Ovary (tissue), 9 donors: ENCODE data around the gene SSH3. TPM values are rescaled to one million over a fixed set of nuclear protein-coding genes. Genes with fewer than 3 reads are reported as not detected.

Source experiments
- DNase-seq, 5 donors: peaks; one replicate each; pipeline ENCODE4 v3.0.0-alpha.2; 2019 to 2020
- H3K27ac ChIP-seq, 2 donors: fragments of 200-600 bp; one replicate each; pipeline versions ENCODE4 v1.5.1 to v1.8.0; 2019 to 2022
- H3K27me3 ChIP-seq: fragments of 200-600 bp; one replicate; pipeline ENCODE4 v1.8.0; 2022
- H3K36me3 ChIP-seq: fragments of 200-600 bp; sonication (generic); one replicate; pipeline ENCODE4 v1.5.1; 2019
- H3K4me1 ChIP-seq: one replicate; pipeline ENCODE4 v1.8.1; 2013; ENCODE audit warnings: mild to moderate bottlenecking, moderate library complexity; ENCODE audit not compliant: insufficient read depth
- H3K4me3 ChIP-seq: fragments of 200-600 bp; sonication (generic); one replicate; pipeline ENCODE4 v1.5.1; 2017
- H3K9me3 ChIP-seq, 2 donors: fragments of 200-600 bp in 1 of 2; sonication (generic) in 1 of 2; one replicate each; pipeline versions ENCODE4 v1.5.1 to v1.8.1; 2013 to 2019; ENCODE audit warnings: mild to moderate bottlenecking in 1 of 2, moderate library complexity in 1 of 2
- CTCF ChIP-seq, 3 donors: fragments of 450-650 bp in 2 of 3; fragments of 200-600 bp in 1 of 3; IDR thresholded peaks; one replicate each; pipeline versions ENCODE4 v1.5.1 to v1.8.0; 2016 to 2022; ENCODE audit warnings: antibody characterized with exemption in 3 of 3, mild to moderate bottlenecking in 1 of 3
- EP300 ChIP-seq: sonication (generic); formaldehyde crosslinking; IDR thresholded peaks from one replicate; pipeline ENCODE4 v1.6.1; 2017; ENCODE audit warnings: antibody characterized with exemption
- POLR2A ChIP-seq: fragments of 450-650 bp; IDR thresholded peaks from one replicate; pipeline ENCODE4 v1.6.1; 2017; ENCODE audit warnings: antibody characterized with exemption, mild to moderate bottlenecking, moderate library complexity
- WGBS, 3 donors: extraction: QIAGEN DNeasy Blood & Tissue Kit in 1 of 3; methylation state at CpG; one replicate each; pipeline versions ENCODE4 v1.1.5 to v1.1.7; 2013 to 2017; 5-methylcytosine and 5-hydroxymethylcytosine counted together
- intact Hi-C, 4 donors: fragments of 100-400 bp; cut with DNase I; formaldehyde crosslinking; loops; one replicate each; pipeline versions ENCODE4 v1.11.0 to v1.15.1; 2022 to 2023
- polyA plus RNA-seq, 2 donors: library from polyadenylated mRNA; stranded (reverse); fragments of 200-250 nt in 1 of 2; fragments of 350-450 nt in 1 of 2; fragmentation: Illumina TruSeq in 1 of 2; extraction: RNeasy Lipid Tissue Mini Kit (QIAGEN cat#74804) in 1 of 2; gene quantifications; one replicate each; pipeline ENCODE4 v1.2.3, GENCODE V29; 2013 to 2014
- total RNA-seq, 7 donors: library from RNA; depleted of rRNA in 2 of 7; stranded (reverse); fragments of >200 nt in 2 of 7; fragmentation: NEBNext Ultra II Directional in 3 of 7; extraction: Animal tissue kit (Norgen Biotek cat#: 25700) in 3 of 7; gene quantifications; one replicate each; pipeline versions ENCODE4 v1.1.0 to v1.2.4, GENCODE V29; 2016 to 2023
- donor health status: DM: no; HTN: no; CAD: no; lungs with moderate emphysema.
- donor health status: DM: no; HTN: no; CAD: no.
- donor health status: Bipolar disorder and iron deficiency.
- donor health status: DM: yes; HTN: yes; CAD: no.
- donor health status: DM: no; HTN: no; CAD: no.
- donor health status: DM: yes; HTN: yes; CAD: no.

The SSH3 gene
- total and polyA plus RNA-seq, 9 donors, result 18.1 to 69.9 (median 43.9) TPM

- Histone ChIP-seq H3K27me3 (no peaks in the 10 kb centered on the region), H3K27ac (no peak overlapping the region), H3K36me3 (no peaks in the 10 kb centered on the region), H3K4me1 (peaks cover 9% of the 10 kb centered on the region), H3K9me3 (no peaks in the 10 kb centered on the region), H3K4me3 (no peak overlapping the region)
- no peak for TF ChIP-seq EP300
- no peak for TF ChIP-seq CTCF (IDR thresholded peaks at IDR 0.05)
- TF ChIP-seq POLR2A, result no peak
- peak in 1 of 5 donors; percentile 24 for DNase-seq
- WGBS, 3 donors, result 87 to 92% (median 91%) methylated on average over 18 to 19 of the region's 19 CpGs
- intact Hi-C loops, result loop anchor here in 1 of 4 donors (5.0 kb wide), 1 partner anchor 35 kb away; no protein-coding TSS in a partner anchor
Measured at GRCh38 chr11:67306769-67307544, 3.6 kb downstream of the SSH3 start.

- peak in 1 of 5 donors; percentile 14 for DNase-seq
Measured at GRCh38 chr11:67307545-67308001, 4.2 kb downstream of the SSH3 start.

GRCh38 chr11:67308031-67308866 lies 4.9 kb downstream of the SSH3 start:
- H3K27me3 ChIP-seq, result no peaks in the 10 kb centered on the region
- no peak for DNase-seq
- no peak for TF ChIP-seq CTCF (IDR thresholded peaks at IDR 0.05)
- TF ChIP-seq POLR2A, result no peak
- TF ChIP-seq EP300, result no peak
- H3K4me3 ChIP-seq, result no peak overlapping the region
- WGBS, 3 donors, result 90 to 94% (median 92%) methylated on average over 20 of the region's 20 CpGs
- peaks cover 6% of the 10 kb centered on the region for H3K4me1 ChIP-seq
- no peak overlapping the region for H3K27ac ChIP-seq
- intact Hi-C loops, result loop anchor here in 1 of 4 donors (5.0 kb wide), 1 partner anchor 36 kb away; no protein-coding TSS in a partner anchor
- H3K9me3 ChIP-seq, result no peaks in the 10 kb centered on the region
- H3K36me3 ChIP-seq, result no peaks in the 10 kb centered on the region

More at GRCh38 chr11:67307545-67308001, 4.2 kb downstream of the SSH3 start:
- intact Hi-C loops, result loop anchor here in 1 of 4 donors (5.0 kb wide), 1 partner anchor 35 kb away; no protein-coding TSS in a partner anchor
- H3K9me3 ChIP-seq, result no peaks in the 10 kb centered on the region
- WGBS, 3 donors, result 78 to 84% (median 84%) methylated on average over 12 of the region's 12 CpGs
- TF ChIP-seq POLR2A (no peak), EP300 (no peak), CTCF (IDR thresholded peaks at IDR 0.05) (no peak)
- H3K27ac ChIP-seq, result no peak overlapping the region
- H3K36me3 ChIP-seq, result no peaks in the 10 kb centered on the region
- H3K27me3 ChIP-seq, result no peaks in the 10 kb centered on the region
- H3K4me1 ChIP-seq, result peaks cover 8% of the 10 kb centered on the region
- no peak overlapping the region for H3K4me3 ChIP-seq

- no peaks in the 10 kb centered on the region for H3K9me3 ChIP-seq
- no peak for DNase-seq
- no peak overlapping the region for H3K27ac ChIP-seq
- TF ChIP-seq CTCF (IDR thresholded peaks at IDR 0.05) (no peak), POLR2A (no peak), EP300 (no peak)
- 92 to 96% (median 92%) methylated on average over 11 of the region's 11 CpGs for WGBS, 3 donors
- no peaks in the 10 kb centered on the region for H3K36me3 ChIP-seq
- H3K4me3 ChIP-seq, result no peak overlapping the region
- H3K4me1 ChIP-seq, result peaks cover 5% of the 10 kb centered on the region
- no peaks in the 10 kb centered on the region for H3K27me3 ChIP-seq
- intact Hi-C loops, result loop anchor here in 1 of 4 donors (5.0 kb wide), 1 partner anchor 37 kb away; no protein-coding TSS in a partner anchor
Measured at GRCh38 chr11:67309166-67309565, 5.8 kb downstream of the SSH3 start.
